CD4-positive, alpha-beta T cell treated with Interleukin-15 for 1 hour (primary cell): ENCODE results near the gene ADAMTS2.
A peak's percentile ranks its signal among the peaks of the same experiment; 100 is the strongest.

ENCODE experiments used
- DNase-seq: peaks from one replicate; pipeline ENCODE4 v3.0.0-alpha.2; 2020

Gene ADAMTS2

GRCh38 chr5:179191506-179192184 is 153.6 kb downstream of the ADAMTS2 start:
- peak; percentile 10 for DNase-seq

GRCh38 chr5:179190851-179191505 is 154.3 kb downstream of the ADAMTS2 start:
- DNase-seq, result peak; percentile 7

DNA sequence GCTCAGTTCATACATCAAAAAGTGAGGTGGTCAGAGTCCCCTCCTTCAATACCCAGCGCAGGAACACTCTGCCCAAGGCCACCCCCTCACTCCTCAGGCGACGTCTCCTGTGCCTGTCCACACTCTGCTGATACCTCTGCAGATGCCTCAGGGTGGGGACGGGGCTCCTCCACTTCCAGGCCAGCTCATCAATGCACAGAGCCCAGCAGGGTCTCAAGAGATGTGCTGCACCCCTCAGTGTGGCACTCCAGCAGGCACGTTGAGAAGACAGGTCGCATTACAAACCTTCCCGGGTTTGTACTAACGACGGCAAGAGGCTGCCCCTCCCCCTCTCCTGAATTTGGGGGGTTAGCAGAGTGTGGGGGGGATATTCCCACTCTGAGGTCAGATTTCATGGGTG is 156.6 kb downstream of the ADAMTS2 start:
- no peak for DNase-seq

DNA sequence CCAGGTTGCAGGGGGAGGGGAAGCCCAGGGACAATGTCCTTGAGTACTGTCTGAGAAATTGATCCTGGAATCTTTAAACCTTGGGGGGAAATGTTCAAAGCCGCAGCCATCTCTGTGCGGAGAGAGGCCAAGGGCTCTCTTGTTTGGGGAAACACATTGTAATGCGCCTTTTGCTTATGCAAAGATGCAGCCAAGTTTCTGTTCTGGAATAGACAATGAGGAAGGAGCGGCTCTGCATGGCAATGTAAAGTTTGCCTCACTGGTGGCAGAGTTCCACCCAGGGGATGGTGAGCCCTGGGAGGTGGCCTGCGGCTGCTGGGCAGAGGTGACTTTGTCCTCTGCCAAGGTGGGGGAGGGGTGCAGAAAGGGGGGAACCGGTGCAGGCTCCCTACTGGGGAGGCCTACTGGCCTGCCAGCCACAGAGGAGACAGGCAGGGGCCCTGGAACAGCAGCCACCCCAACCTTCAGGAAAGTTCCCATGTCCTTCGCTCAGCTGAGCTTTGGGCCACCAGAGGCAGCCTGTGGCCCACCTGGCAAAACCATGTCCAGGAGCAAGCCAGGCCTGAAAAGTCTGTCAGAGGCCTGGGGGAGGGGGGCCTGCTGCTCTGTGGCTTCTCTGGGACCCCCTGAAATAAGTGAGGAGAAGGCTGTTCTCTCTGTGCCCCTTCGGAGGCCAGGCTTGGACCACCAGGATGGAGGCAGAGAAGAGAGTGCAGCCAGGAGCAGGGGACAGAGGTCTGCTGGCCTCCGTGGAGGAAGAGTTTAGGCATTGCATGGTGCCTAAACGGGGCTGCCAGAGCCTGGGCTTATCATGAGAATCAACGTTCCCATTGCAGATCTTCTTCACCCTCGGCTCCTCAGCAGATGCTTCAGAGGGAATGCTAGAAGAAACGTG is 157.3 kb downstream of the ADAMTS2 start:
- no peak for DNase-seq

DNA sequence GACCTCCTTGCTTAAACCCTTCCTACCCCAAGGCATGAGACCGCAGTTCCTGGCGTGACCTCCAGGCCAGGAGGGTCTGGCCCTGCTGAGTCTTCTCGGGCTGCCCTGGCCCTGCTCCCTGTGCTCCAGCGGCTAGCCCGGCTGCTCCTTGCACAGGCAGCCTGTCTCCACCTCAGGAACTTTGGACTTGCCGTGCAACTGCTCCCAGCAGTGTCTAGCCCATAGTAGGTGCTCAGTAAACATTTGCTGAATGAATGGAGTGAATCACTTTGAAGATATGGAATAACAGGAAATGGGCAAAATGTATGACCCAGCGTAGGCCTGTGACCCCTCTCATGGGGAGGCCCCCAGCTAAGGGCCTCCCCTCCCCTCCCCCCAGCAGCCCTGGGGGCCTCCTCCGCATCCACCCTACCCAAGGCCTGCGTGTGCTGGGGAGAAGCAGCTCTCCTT is 158.0 kb downstream of the ADAMTS2 start:
- no peak for DNase-seq

DNA sequence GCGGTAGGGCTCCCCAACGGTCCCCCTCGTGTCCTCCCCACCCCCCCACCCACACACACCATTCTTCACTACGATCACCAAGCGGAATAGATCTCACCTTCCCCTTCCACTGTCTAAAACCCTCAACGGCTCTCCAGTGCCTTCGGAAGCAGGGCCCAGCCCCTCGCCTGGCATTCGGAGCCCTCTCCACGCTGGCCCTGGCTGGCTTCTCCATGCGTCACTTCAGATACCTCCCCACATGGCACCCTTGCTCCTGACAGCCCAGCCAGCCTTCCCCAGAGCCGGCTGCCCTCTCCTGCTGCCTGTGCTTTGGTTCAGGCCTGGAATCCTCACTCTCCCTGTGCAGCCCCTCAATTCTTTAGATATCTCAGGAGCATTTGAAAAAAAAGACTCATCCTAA is 158.5 kb downstream of the ADAMTS2 start:
- DNase-seq, result no peak

GRCh38 chr5:179185941-179186411 is 159.3 kb downstream of the ADAMTS2 start:
- DNase-seq, result no peak

GRCh38 chr5:179185256-179185940 is 159.9 kb downstream of the ADAMTS2 start:
- no peak for DNase-seq

GRCh38 chr5:179184521-179185050 is 160.7 kb downstream of the ADAMTS2 start:
- no peak for DNase-seq

DNA sequence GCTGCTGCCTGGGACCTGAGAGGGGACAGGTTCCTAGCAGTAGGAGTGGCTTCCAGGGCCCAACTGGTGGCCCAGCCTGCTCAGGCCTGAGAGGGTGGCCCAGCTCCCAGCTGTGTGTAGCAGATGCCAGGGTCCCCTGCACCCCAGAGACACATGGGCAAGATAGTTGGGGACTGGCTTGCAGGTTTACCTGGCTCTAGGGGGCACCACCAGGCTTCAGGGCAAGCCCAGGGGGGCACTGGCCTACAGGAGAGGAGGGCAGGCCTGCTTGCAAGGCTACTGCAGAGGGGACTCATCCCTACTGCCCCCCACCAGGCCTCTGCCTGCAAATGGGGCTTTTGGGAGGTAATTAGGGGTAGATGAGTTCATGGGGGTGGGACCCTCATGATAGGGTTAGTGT is 161.8 kb downstream of the ADAMTS2 start:
- DNase-seq, result no peak

GRCh38 chr5:179182601-179183000 is 162.7 kb downstream of the ADAMTS2 start:
- DNase-seq, result no peak

DNA sequence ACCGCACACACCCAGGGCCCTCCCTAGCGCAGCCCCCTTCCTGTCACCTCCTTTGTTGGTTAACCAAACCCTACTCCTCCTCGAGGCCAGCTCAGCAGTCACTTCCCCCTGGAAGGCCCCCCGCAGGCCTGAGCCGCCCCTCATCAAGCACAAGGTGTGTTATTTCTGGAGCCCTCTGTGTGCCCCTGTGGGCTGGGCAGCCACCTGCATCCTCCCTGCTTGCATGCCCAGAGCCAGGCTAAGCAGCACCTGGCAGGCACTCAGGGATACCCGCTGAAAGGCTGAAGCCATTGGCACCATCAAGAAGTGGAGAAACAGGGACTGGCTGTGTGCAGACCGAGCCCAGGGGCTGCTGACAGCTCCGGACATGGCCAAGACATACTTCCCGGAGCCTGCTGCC is 163.3 kb downstream of the ADAMTS2 start:
- no peak for DNase-seq

- no peak for DNase-seq
Measured at GRCh38 chr5:179180921-179181645, 164.2 kb downstream of the ADAMTS2 start.

DNA sequence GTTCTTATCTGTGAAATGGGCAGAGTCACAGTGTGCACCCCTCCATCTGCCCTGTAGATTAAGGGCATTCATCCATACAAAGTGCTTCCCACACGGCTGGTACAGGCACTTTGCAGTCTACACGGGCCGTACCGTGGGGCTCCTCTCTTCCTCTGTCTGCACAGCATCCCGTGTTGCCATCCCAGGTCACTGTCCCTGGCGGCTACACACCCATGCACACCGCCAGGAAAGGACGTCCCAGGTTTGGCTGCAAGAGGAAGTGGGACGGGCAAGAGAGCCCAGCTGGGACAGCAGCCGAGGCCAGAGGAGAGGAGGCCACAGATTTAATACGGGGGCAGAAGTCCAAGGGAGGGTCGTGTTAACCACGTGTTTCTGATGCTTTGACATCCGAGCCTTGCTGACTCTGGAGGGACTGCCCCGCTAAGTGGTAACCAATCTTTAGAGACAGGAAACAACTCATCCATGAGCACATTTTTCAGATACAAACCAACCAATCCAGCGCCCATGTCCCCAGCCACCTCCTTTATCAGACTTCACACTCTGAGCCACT is 165.1 kb downstream of the ADAMTS2 start:
- DNase-seq, result no peak

DNA sequence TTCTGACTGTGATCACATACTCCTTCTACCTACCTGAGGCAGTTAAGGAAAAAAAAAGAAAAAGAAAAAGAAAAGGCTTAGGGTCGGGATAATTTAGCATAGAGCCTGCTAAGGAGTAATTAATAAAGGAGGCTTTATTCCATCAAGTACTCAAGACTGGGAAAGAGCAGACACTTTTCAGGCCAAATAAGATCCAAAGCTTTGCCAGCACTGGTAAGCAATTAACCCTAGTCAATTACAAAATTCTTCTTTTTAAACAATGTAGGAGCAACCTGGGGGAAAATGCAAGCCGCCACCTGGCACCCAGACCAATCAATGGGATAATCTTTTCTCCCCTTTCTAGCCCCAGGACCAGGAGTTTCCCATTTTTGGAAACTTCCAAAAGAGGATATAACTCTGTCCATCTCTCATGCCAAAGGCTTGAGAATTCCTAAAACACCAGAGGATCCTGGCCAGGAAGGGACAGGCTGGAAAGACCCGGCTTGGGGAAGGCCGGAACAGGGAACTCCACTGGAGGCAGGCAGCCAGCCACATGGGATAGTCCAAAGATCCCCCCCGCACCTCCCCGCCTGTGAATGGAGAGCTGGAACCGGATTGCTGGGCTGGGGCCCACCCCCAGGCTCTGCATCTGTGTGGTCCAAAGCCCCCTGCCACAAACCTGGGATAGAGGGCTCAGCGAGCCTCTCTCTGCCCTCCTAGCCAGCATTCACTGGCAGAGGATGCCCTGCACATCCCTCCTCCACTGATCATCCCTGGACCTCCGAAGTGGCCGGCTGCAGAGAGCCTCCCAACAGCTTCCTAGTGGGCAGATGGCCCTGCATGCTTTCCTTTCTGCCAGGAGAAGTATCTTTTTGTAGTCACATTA is 167.3 kb downstream of the ADAMTS2 start:
- DNase-seq, result no peak

DNA sequence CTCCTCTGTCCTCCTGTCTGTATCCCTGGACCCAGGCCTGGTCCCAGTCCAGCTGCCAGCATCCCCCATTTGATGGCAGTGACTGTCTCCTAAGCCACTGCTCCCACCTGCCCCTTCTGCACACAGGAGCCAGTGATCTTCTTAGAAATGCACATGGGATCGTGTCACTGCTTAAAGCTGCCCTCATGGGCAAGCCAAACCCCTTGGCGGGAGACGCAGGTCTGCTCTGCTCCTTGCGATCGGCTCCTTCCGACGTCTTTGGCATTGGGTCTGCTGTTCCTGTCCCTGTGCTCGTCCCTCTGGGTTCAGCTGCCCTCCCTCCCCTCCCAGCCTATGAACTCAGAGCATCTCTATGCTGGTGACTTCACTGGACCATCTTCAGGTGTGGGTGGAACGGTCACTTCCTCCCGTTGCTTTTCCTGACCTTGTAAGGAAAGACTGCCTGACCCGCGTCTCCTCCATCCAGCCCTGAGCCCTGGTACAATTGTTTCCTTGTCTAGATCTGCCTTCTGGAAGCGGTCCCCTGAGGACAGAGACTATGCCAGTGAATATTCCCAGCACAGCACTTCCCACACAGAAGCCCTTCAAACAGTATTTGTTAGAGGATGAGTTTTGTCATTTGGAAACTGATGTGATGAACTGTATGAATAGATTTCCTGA is 168.6 kb downstream of the ADAMTS2 start:
- no peak for DNase-seq

DNA sequence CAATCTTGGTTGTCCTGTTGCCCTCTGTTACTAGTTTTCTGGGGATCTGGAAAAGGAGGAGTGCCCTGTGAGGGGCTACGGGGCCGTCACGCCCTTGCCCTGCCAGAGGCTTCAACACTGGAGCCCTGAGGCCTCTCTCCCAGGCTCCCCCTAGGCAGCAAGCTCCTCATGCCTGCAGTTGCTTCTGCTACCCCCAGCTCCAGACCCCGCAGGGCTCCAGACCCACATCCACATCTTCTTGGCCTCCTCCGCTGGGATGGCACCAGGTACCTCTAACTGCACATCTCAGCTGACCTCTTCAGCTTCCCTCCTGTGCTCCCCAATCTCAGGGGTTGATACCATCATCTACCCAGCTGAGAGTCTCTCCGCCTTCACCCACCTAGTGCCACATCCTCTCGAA is 169.1 kb downstream of the ADAMTS2 start:
- DNase-seq, result no peak

- no peak for DNase-seq
Measured at GRCh38 chr5:179171816-179172745, 173.2 kb downstream of the ADAMTS2 start.
